Measurements from ENCODE around the gene TNRC6B.
"Not testable (repeated sequence)": the region's sequence is repeated elsewhere in the genome, so short reads cannot be mapped to it uniquely, and the experiment has no call there.

The TNRC6B gene

GRCh38 chr22:40310081-40310767, 132.5 kb downstream of the TNRC6B start:
- Histone ChIP-seq H3K27ac (ENCODE audit: low read length) (peak overlapping the region; percentile 2), H3K4me1 (ENCODE audit: control insufficient read depth, insufficient read depth, low read length) (peaks cover 6% of the 10 kb centered on the region), H3K9ac (ENCODE audit: low read length in 2 of 2) (no peak overlapping the region), H3K36me3 (ENCODE audit: control insufficient read depth in 2 of 2, insufficient read depth in 2 of 2, low read length in 2 of 2) (peaks cover 40 to 46% of the 10 kb centered on the region in 2 donors), H3K9me3 (ENCODE audit: control insufficient read depth in 2 of 2, low read length in 2 of 2) (no peaks in the 10 kb centered on the region), H3K4me3 (ENCODE audit: low read length in 2 of 2) (no peak overlapping the region), H3K27me3 (ENCODE audit: control insufficient read depth in 1 of 2, insufficient read depth in 2 of 2, low read length in 2 of 2) (no peaks in the 10 kb centered on the region)

GRCh38 chr22:40310768-40311120, 133.0 kb downstream of the TNRC6B start:
- Histone ChIP-seq H3K9me3 (ENCODE audit: control insufficient read depth in 2 of 2, low read length in 2 of 2) (no peaks in the 10 kb centered on the region), H3K4me3 (ENCODE audit: low read length in 2 of 2) (no peak overlapping the region), H3K27ac (ENCODE audit: low read length) (no peak overlapping the region), H3K36me3 (ENCODE audit: control insufficient read depth in 2 of 2, insufficient read depth in 2 of 2, low read length in 2 of 2) (peaks cover 42 to 52% of the 10 kb centered on the region in 2 donors), H3K9ac (ENCODE audit: low read length in 2 of 2) (no peak overlapping the region), H3K4me1 (ENCODE audit: control insufficient read depth, insufficient read depth, low read length) (peaks cover 6% of the 10 kb centered on the region), H3K27me3 (ENCODE audit: control insufficient read depth in 1 of 2, insufficient read depth in 2 of 2, low read length in 2 of 2) (no peaks in the 10 kb centered on the region)

GRCh38 chr22:40311646-40312045, 133.9 kb downstream of the TNRC6B start:
- H3K4me3 ChIP-seq (ENCODE audit: low read length in 2 of 2); H3K9ac ChIP-seq (ENCODE audit: low read length in 2 of 2); H3K27ac ChIP-seq (ENCODE audit: low read length); H3K9me3 ChIP-seq (ENCODE audit: control insufficient read depth in 2 of 2, low read length in 2 of 2); H3K4me1 ChIP-seq (ENCODE audit: control insufficient read depth, insufficient read depth, low read length); H3K27me3 ChIP-seq (ENCODE audit: control insufficient read depth in 1 of 2, insufficient read depth in 2 of 2, low read length in 2 of 2): not testable (repeated sequence)
- peaks cover 48 to 57% of the 10 kb centered on the region in 2 donors for H3K36me3 ChIP-seq (ENCODE audit: control insufficient read depth in 2 of 2, insufficient read depth in 2 of 2, low read length in 2 of 2)

GRCh38 chr22:40312050-40312449, 134.3 kb downstream of the TNRC6B start:
- Histone ChIP-seq H3K4me1 (ENCODE audit: control insufficient read depth, insufficient read depth, low read length) (peaks cover 5% of the 10 kb centered on the region), H3K4me3 (ENCODE audit: low read length in 2 of 2) (no peak overlapping the region), H3K36me3 (ENCODE audit: control insufficient read depth in 2 of 2, insufficient read depth in 2 of 2, low read length in 2 of 2) (peaks cover 48 to 56% of the 10 kb centered on the region in 2 donors), H3K9ac (ENCODE audit: low read length in 2 of 2) (no peak overlapping the region), H3K27ac (ENCODE audit: low read length) (no peak overlapping the region), H3K27me3 (ENCODE audit: control insufficient read depth in 1 of 2, insufficient read depth in 2 of 2, low read length in 2 of 2) (no peaks in the 10 kb centered on the region), H3K9me3 (ENCODE audit: control insufficient read depth in 2 of 2, low read length in 2 of 2) (no peaks in the 10 kb centered on the region)

GRCh38 chr22:40313007-40313406, 135.3 kb downstream of the TNRC6B start:
- Histone ChIP-seq H3K9ac (ENCODE audit: low read length in 2 of 2) (no peak overlapping the region), H3K36me3 (ENCODE audit: control insufficient read depth in 2 of 2, insufficient read depth in 2 of 2, low read length in 2 of 2) (peaks cover 44 to 53% of the 10 kb centered on the region in 2 donors), H3K9me3 (ENCODE audit: control insufficient read depth in 2 of 2, low read length in 2 of 2) (no peaks in the 10 kb centered on the region), H3K27me3 (ENCODE audit: control insufficient read depth in 1 of 2, insufficient read depth in 2 of 2, low read length in 2 of 2) (no peaks in the 10 kb centered on the region), H3K4me1 (ENCODE audit: control insufficient read depth, insufficient read depth, low read length) (peaks cover 3% of the 10 kb centered on the region), H3K27ac (ENCODE audit: low read length) (no peak overlapping the region), H3K4me3 (ENCODE audit: low read length in 2 of 2) (no peak overlapping the region)

- no peak overlapping the region for H3K27ac ChIP-seq (ENCODE audit: low read length)
Measured at GRCh38 chr22:40314041-40314440, 136.3 kb downstream of the TNRC6B start.

GRCh38 chr22:40320687-40321086, 143.0 kb downstream of the TNRC6B start:
- H3K9ac ChIP-seq (ENCODE audit: low read length in 2 of 2), result no peak overlapping the region
- H3K27me3 ChIP-seq (ENCODE audit: control insufficient read depth in 1 of 2, insufficient read depth in 2 of 2, low read length in 2 of 2), result no peaks in the 10 kb centered on the region
- H3K36me3 ChIP-seq (ENCODE audit: control insufficient read depth in 2 of 2, insufficient read depth in 2 of 2, low read length in 2 of 2), result peaks cover 36 to 39% of the 10 kb centered on the region in 2 donors
- H3K27ac ChIP-seq (ENCODE audit: low read length), result no peak overlapping the region
- no peaks in the 10 kb centered on the region for H3K9me3 ChIP-seq (ENCODE audit: control insufficient read depth in 2 of 2, low read length in 2 of 2)
- peaks cover 5% of the 10 kb centered on the region for H3K4me1 ChIP-seq (ENCODE audit: control insufficient read depth, insufficient read depth, low read length)
- H3K4me3 ChIP-seq (ENCODE audit: low read length in 2 of 2), result no peak overlapping the region

More at GRCh38 chr22:40314041-40314440, 136.3 kb downstream of the TNRC6B start:
- H3K4me1 ChIP-seq (ENCODE audit: control insufficient read depth, insufficient read depth, low read length), result peaks cover 3% of the 10 kb centered on the region
- H3K9ac ChIP-seq (ENCODE audit: low read length in 2 of 2), result no peak overlapping the region
- H3K27me3 ChIP-seq (ENCODE audit: control insufficient read depth in 1 of 2, insufficient read depth in 2 of 2, low read length in 2 of 2), result no peaks in the 10 kb centered on the region
- H3K9me3 ChIP-seq (ENCODE audit: control insufficient read depth in 2 of 2, low read length in 2 of 2), result no peaks in the 10 kb centered on the region
- no peak overlapping the region for H3K4me3 ChIP-seq (ENCODE audit: low read length in 2 of 2)
- H3K36me3 ChIP-seq (ENCODE audit: control insufficient read depth in 2 of 2, insufficient read depth in 2 of 2, low read length in 2 of 2), result peaks cover 37 to 46% of the 10 kb centered on the region in 2 donors

GRCh38 chr22:40322021-40322420, 144.3 kb downstream of the TNRC6B start:
- peaks cover 5% of the 10 kb centered on the region for H3K4me1 ChIP-seq (ENCODE audit: control insufficient read depth, insufficient read depth, low read length)
- no peaks in the 10 kb centered on the region for H3K27me3 ChIP-seq (ENCODE audit: control insufficient read depth in 1 of 2, insufficient read depth in 2 of 2, low read length in 2 of 2)
- H3K9me3 ChIP-seq (ENCODE audit: control insufficient read depth in 2 of 2, low read length in 2 of 2), result no peaks in the 10 kb centered on the region
- no peak overlapping the region for H3K27ac ChIP-seq (ENCODE audit: low read length)
- H3K9ac ChIP-seq (ENCODE audit: low read length in 2 of 2), result no peak overlapping the region
- peaks cover 31 to 33% of the 10 kb centered on the region in 2 donors for H3K36me3 ChIP-seq (ENCODE audit: control insufficient read depth in 2 of 2, insufficient read depth in 2 of 2, low read length in 2 of 2)
- no peak overlapping the region for H3K4me3 ChIP-seq (ENCODE audit: low read length in 2 of 2)

- Histone ChIP-seq H3K4me3 (ENCODE audit: low read length in 2 of 2) (no peak overlapping the region), H3K9ac (ENCODE audit: low read length in 2 of 2) (no peak overlapping the region), H3K36me3 (ENCODE audit: control insufficient read depth in 2 of 2, insufficient read depth in 2 of 2, low read length in 2 of 2) (peaks cover 27 to 31% of the 10 kb centered on the region in 2 donors), H3K27ac (ENCODE audit: low read length) (no peak overlapping the region), H3K4me1 (ENCODE audit: control insufficient read depth, insufficient read depth, low read length) (peaks cover 5% of the 10 kb centered on the region), H3K27me3 (ENCODE audit: control insufficient read depth in 1 of 2, insufficient read depth in 2 of 2, low read length in 2 of 2) (no peaks in the 10 kb centered on the region), H3K9me3 (ENCODE audit: control insufficient read depth in 2 of 2, low read length in 2 of 2) (no peaks in the 10 kb centered on the region)
Measured at GRCh38 chr22:40322818-40323447, 145.2 kb downstream of the TNRC6B start.

- H3K27ac ChIP-seq (ENCODE audit: low read length), result no peak overlapping the region
- H3K27me3 ChIP-seq (ENCODE audit: control insufficient read depth in 1 of 2, insufficient read depth in 2 of 2, low read length in 2 of 2), result no peaks in the 10 kb centered on the region
- no peaks in the 10 kb centered on the region for H3K9me3 ChIP-seq (ENCODE audit: control insufficient read depth in 2 of 2, low read length in 2 of 2)
- H3K4me3 ChIP-seq (ENCODE audit: low read length in 2 of 2), result no peak overlapping the region
- peaks cover 25 to 31% of the 10 kb centered on the region in 2 donors for H3K36me3 ChIP-seq (ENCODE audit: control insufficient read depth in 2 of 2, insufficient read depth in 2 of 2, low read length in 2 of 2)
- peaks cover 5% of the 10 kb centered on the region for H3K4me1 ChIP-seq (ENCODE audit: control insufficient read depth, insufficient read depth, low read length)
- H3K9ac ChIP-seq (ENCODE audit: low read length in 2 of 2), result no peak overlapping the region
Measured at GRCh38 chr22:40323681-40324171, 146.0 kb downstream of the TNRC6B start.

All from stomach smooth muscle (tissue), 2 donors.